HepG2 (cell line): ENCODE data around the gene TCAF1. TPM values are rescaled to one million over a fixed set of nuclear protein-coding genes. Genes with fewer than 3 reads are reported as not detected.

Experiments used
- AGO1 ChIP-seq: fragments of 200-400 bp; formaldehyde crosslinking; IDR thresholded peaks from 2 replicates; pipeline ENCODE4 v1.6.1; 2017; ENCODE audit warnings: mild to moderate bottlenecking, low read depth, low read length, moderate library complexity; ENCODE audit not compliant: poor library complexity, severe bottlenecking
- ARNTL ChIP-seq: sonication (generic); formaldehyde crosslinking; IDR thresholded peaks from 2 replicates; pipeline ENCODE4 v1.4.0; 2020; ENCODE audit warnings: mild to moderate bottlenecking, missing genetic modification reagents
- CREM ChIP-seq, 2 experiments: sonication (generic) in 1 of 2; formaldehyde crosslinking in 1 of 2; IDR thresholded peaks; 2 replicates each; pipeline versions ENCODE4 v1.4.0 to v1.6.1; 2016 to 2020; ENCODE audit warnings: antibody characterized with exemption in 1 of 2, mild to moderate bottlenecking in 1 of 2, missing genetic modification reagents in 1 of 2
- HMGA1 ChIP-seq: sonication (generic); formaldehyde crosslinking; conservative IDR thresholded peaks from 2 replicates; pipeline ENCODE4 v1.4.0; 2020; ENCODE audit warnings: missing genetic modification reagents
- HNF4G ChIP-seq, 2 experiments: sonication (generic) in 1 of 2; formaldehyde crosslinking in 1 of 2; IDR thresholded peaks; 2 replicates each; pipeline versions ENCODE4 v1.4.0 to v1.6.1; 2011 to 2020; ENCODE audit warnings: borderline replicate concordance in 2 of 2, low read depth in 2 of 2, mild to moderate bottlenecking in 2 of 2, low read length in 1 of 2, missing genetic modification reagents in 1 of 2, moderate library complexity in 1 of 2
- KLF9 ChIP-seq: IDR thresholded peaks from 2 replicates; pipeline ENCODE4 v1.6.1; 2016; ENCODE audit warnings: low read depth
- MEF2D ChIP-seq: sonication (generic); formaldehyde crosslinking; IDR thresholded peaks from 2 replicates; pipeline ENCODE4 v1.5.1; 2020; ENCODE audit warnings: mild to moderate bottlenecking, missing genetic modification reagents
- NCOA2 ChIP-seq: sonication (generic); formaldehyde crosslinking; IDR thresholded peaks from 2 replicates; pipeline ENCODE4 v1.8.0; 2022; ENCODE audit warnings: inconsistent platforms
- NPAS2 ChIP-seq: sonication (generic); formaldehyde crosslinking; IDR thresholded peaks from 2 replicates; pipeline ENCODE4 v1.8.0; 2022; ENCODE audit warnings: mild to moderate bottlenecking, missing genetic modification reagents, borderline replicate concordance
- RFX3 ChIP-seq: IDR thresholded peaks from 2 replicates; pipeline ENCODE4 v1.6.1; 2016; ENCODE audit warnings: missing biosample characterization, missing genetic modification reagents
- SAFB2 ChIP-seq: sonication (generic); formaldehyde crosslinking; IDR thresholded peaks from 2 replicates; pipeline ENCODE4 v1.5.1; 2020; ENCODE audit warnings: missing genetic modification reagents, low read depth, mild to moderate bottlenecking, borderline replicate concordance
- ZMYM2 ChIP-seq: sonication (generic); formaldehyde crosslinking; IDR thresholded peaks from 2 replicates; pipeline ENCODE4 v1.8.0; 2022; ENCODE audit warnings: mild to moderate bottlenecking, missing genetic modification reagents
- ZNF30 ChIP-seq: sonication (generic); formaldehyde crosslinking; IDR thresholded peaks from 2 replicates; pipeline ENCODE4 v1.5.0; 2020; ENCODE audit warnings: mild to moderate bottlenecking, missing genetic modification reagents
- ZNF543 ChIP-seq: sonication (generic); formaldehyde crosslinking; IDR thresholded peaks from 2 replicates; pipeline ENCODE4 v1.4.0; 2020; ENCODE audit warnings: mild to moderate bottlenecking, missing genetic modification reagents
- ZNF577 ChIP-seq: sonication (generic); formaldehyde crosslinking; IDR thresholded peaks from 2 replicates; pipeline ENCODE4 v1.4.0; 2020; ENCODE audit warnings: mild to moderate bottlenecking, low read depth, missing genetic modification reagents, borderline replicate concordance
- ZNF775 ChIP-seq: sonication (generic); formaldehyde crosslinking; IDR thresholded peaks from 2 replicates; pipeline ENCODE4 v1.4.0; 2020; ENCODE audit warnings: missing genetic modification reagents, mild to moderate bottlenecking, moderate library complexity, borderline replicate concordance
- polyA plus RNA-seq, 8 experiments: library from polyadenylated mRNA; depleted of rRNA in 3 of 8; stranded (reverse) in 7 of 8; unstranded in 1 of 8; fragments of >200 nt; fragmentation: Illumina TruSeq in 4 of 8; extraction: Trizol in 4 of 8; gene quantifications; 2 replicates each; pipeline versions ENCODE4 v1.2.1 to v1.2.3, GENCODE V29; 2011 to 2016; ENCODE audit warnings: low read depth in 4 of 8, missing spikeins in 1 of 8, mixed read lengths in 1 of 8; ENCODE audit not compliant: insufficient read depth in 1 of 8
- total RNA-seq, 5 experiments: library from RNA; depleted of rRNA; stranded (reverse); fragments of >200 nt; fragmentation: Illumina TruSeq; extraction: Trizol; gene quantifications; 2 replicates each; pipeline ENCODE4 v1.2.3, GENCODE V29; 2016; ENCODE audit warnings: low read depth in 1 of 5
- TF ChIP-seq, protein P1 (sequence below): sonication (generic); formaldehyde crosslinking; IDR thresholded peaks from 2 replicates; pipeline ENCODE4 v1.4.0; 2020; ENCODE audit warnings: mild to moderate bottlenecking, missing genetic modification reagents
- TF ChIP-seq, protein P2 (sequence below): sonication (generic); formaldehyde crosslinking; IDR thresholded peaks from 2 replicates; pipeline ENCODE4 v1.4.0; 2020; ENCODE audit warnings: mild to moderate bottlenecking, missing genetic modification reagents
- TF ChIP-seq, protein P3 (sequence below): sonication (generic); formaldehyde crosslinking; IDR thresholded peaks from 2 replicates; pipeline ENCODE4 v1.4.0; 2020; ENCODE audit warnings: low read depth, missing genetic modification reagents
- TF ChIP-seq, protein P4 (sequence below): sonication (generic); formaldehyde crosslinking; IDR thresholded peaks from 2 replicates; pipeline ENCODE4 v1.8.1; 2023; ENCODE audit warnings: missing genetic modification reagents, inconsistent platforms, borderline replicate concordance
- TF ChIP-seq, protein P5 (sequence below): sonication (generic); formaldehyde crosslinking; IDR thresholded peaks from 2 replicates; pipeline ENCODE4 v1.5.0; 2020; ENCODE audit warnings: missing genetic modification reagents, mild to moderate bottlenecking, borderline replicate concordance

Gene TCAF1
- total and polyA plus RNA-seq, 2 of the 13 experiments (the other 11 are each of a cell fraction or from before 2014, with no cell fraction given): 36.2 to 101 TPM

DNA sequence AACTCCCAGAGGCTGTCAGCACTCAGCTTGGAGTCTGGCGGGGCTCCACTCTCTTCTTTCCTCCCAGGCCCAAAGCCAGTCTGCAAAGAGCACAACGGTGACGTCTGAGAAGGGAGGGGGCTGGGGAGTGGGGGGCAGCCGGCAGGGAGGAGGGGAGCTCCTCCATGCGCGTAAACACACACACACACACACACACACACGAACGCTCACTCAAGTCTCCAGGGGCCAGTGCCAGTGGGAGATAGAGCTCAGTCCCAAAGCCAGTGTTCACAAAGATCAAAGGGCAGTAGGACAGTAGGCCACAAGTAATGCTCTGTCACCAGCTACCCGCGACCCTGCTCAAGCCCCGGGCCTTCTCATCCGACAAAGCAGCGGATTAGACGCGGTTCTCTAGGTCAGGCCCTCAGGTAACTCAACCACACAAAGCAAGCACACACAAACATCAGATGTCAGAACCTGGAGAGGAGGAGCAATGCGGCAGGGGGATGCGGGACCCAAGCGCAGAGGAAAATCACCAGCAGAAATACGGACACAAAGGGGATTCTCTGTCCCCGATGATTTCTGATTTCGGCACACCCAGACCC, 19.9 kb downstream of the TCAF1 start (continued):
- TF ChIP-seq SAFB2 (CRISPR knock-in tag) (0 out of 2 replicates have a peak, but pooled peaks have one; percentile 44), ZMYM2 (CRISPR knock-in tag) (peak; percentile 14; the same call in 1 of the 2 replicates), AGO1 (no peak), ZNF775 (CRISPR knock-in tag) (no peak), ZNF577 (no peak), ZNF30 (no peak), ZNF543 (CRISPR knock-in tag) (no peak), CREM (IDR thresholded peaks at IDR 0.05) (peak; percentile 58; the same call in 1 of the 2 replicates), CREM (CRISPR knock-in tag; IDR thresholded peaks at IDR 0.05) (no peak), HNF4G (IDR thresholded peaks at IDR 0.05; ENCODE audit: borderline replicate concordance, low read depth, low read length) (peak; percentile 82), HNF4G (CRISPR knock-in tag; IDR thresholded peaks at IDR 0.05; ENCODE audit: borderline replicate concordance, low read depth) (peak; percentile 87), NCOA2 (CRISPR knock-in tag) (no peak), HMGA1 (CRISPR knock-in tag) (no peak), ARNTL (CRISPR knock-in tag) (no peak), RFX3 (CRISPR knock-in tag) (no peak), KLF9 (CRISPR knock-in tag) (no peak), MEF2D (CRISPR knock-in tag) (no peak), NPAS2 (CRISPR knock-in tag) (no peak)
- TF ChIP-seq, protein P1, sequence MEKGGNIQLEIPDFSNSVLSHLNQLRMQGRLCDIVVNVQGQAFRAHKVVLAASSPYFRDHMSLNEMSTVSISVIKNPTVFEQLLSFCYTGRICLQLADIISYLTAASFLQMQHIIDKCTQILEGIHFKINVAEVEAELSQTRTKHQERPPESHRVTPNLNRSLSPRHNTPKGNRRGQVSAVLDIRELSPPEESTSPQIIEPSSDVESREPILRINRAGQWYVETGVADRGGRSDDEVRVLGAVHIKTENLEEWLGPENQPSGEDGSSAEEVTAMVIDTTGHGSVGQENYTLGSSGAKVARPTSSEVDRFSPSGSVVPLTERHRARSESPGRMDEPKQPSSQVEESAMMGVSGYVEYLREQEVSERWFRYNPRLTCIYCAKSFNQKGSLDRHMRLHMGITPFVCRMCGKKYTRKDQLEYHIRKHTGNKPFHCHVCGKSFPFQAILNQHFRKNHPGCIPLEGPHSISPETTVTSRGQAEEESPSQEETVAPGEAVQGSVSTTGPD (CRISPR knock-in tag): no peak
- TF ChIP-seq, protein P2, sequence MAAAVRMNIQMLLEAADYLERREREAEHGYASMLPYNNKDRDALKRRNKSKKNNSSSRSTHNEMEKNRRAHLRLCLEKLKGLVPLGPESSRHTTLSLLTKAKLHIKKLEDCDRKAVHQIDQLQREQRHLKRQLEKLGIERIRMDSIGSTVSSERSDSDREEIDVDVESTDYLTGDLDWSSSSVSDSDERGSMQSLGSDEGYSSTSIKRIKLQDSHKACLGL (CRISPR knock-in tag): no peak
- TF ChIP-seq, protein P3, sequence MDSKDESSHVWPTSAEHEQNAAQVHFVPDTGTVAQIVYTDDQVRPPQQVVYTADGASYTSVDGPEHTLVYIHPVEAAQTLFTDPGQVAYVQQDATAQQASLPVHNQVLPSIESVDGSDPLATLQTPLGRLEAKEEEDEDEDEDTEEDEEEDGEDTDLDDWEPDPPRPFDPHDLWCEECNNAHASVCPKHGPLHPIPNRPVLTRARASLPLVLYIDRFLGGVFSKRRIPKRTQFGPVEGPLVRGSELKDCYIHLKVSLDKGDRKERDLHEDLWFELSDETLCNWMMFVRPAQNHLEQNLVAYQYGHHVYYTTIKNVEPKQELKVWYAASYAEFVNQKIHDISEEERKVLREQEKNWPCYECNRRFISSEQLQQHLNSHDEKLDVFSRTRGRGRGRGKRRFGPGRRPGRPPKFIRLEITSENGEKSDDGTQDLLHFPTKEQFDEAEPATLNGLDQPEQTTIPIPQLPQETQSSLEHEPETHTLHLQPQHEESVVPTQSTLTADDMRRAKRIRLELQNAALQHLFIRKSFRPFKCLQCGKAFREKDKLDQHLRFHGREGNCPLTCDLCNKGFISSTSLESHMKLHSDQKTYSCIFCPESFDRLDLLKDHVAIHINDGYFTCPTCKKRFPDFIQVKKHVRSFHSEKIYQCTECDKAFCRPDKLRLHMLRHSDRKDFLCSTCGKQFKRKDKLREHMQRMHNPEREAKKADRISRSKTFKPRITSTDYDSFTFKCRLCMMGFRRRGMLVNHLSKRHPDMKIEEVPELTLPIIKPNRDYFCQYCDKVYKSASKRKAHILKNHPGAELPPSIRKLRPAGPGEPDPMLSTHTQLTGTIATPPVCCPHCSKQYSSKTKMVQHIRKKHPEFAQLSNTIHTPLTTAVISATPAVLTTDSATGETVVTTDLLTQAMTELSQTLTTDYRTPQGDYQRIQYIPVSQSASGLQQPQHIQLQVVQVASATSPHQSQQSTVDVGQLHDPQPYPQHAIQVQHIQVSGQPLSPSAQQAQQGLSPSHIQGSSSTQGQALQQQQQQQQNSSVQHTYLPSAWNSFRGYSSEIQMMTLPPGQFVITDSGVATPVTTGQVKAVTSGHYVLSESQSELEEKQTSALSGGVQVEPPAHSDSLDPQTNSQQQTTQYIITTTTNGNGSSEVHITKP (CRISPR knock-in tag): no peak
- TF ChIP-seq, protein P4, sequence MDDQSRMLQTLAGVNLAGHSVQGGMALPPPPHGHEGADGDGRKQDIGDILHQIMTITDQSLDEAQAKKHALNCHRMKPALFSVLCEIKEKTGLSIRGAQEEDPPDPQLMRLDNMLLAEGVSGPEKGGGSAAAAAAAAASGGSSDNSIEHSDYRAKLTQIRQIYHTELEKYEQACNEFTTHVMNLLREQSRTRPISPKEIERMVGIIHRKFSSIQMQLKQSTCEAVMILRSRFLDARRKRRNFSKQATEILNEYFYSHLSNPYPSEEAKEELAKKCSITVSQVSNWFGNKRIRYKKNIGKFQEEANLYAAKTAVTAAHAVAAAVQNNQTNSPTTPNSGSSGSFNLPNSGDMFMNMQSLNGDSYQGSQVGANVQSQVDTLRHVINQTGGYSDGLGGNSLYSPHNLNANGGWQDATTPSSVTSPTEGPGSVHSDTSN (CRISPR knock-in tag): no peak
- TF ChIP-seq, protein P5, sequence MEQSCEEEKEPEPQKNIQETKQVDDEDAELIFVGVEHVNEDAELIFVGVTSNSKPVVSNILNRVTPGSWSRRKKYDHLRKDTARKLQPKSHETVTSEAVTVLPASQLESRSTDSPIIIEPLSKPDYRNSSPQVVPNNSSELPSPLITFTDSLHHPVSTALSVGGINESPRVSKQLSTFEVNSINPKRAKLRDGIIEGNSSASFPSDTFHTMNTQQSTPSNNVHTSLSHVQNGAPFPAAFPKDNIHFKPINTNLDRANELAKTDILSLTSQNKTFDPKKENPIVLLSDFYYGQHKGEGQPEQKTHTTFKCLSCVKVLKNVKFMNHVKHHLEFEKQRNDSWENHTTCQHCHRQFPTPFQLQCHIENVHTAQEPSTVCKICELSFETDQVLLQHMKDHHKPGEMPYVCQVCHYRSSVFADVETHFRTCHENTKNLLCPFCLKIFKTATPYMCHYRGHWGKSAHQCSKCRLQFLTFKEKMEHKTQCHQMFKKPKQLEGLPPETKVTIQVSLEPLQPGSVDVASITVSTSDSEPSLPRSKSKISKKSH (CRISPR knock-in tag): no peak
